HepG2 (cell line): ENCODE results near the gene ZDHHC24.

Source experiments
- CREB1 ChIP-seq, 2 experiments: fragments of 450-650 bp in 1 of 2; IDR thresholded peaks; 2 replicates each; pipeline ENCODE4 v1.6.1; 2016 to 2017; ENCODE audit warnings: control low read depth in 1 of 2, mild to moderate bottlenecking in 1 of 2, missing compliant biosample characterization in 1 of 2, missing genetic modification characterization in 1 of 2
- CTCF ChIP-seq: sonication (generic); formaldehyde crosslinking; IDR thresholded peaks from 2 replicates; pipeline ENCODE4 v1.5.0; 2020; ENCODE audit warnings: mild to moderate bottlenecking, missing genetic modification reagents, moderate library complexity

DNA sequence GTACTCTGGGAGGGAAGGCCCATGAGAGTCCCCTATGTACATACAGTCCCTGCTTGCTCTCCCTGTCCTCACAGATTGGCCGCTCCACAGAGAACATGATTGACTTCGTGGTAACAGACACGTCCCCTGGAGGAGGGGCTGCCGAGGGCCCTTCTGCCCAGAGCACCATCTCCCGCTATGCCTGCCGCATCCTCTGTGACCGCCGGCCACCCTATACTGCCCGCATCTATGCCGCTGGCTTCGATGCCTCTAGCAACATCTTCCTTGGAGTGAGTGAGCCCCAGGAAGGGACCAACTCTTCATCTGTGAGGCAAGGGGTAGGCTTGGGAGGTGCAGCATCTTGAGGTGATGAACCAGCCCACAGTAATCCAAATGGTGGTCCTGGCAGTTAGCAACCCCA lies 72.7 kb downstream of the ZDHHC24 start:
- TF ChIP-seq CTCF = no peak
- no peak for TF ChIP-seq CREB1 (IDR thresholded peaks at IDR 0.05)
- TF ChIP-seq CREB1 (CRISPR knock-in tag; IDR thresholded peaks at IDR 0.05) = no peak
